K562 (cell line): ENCODE data around the gene ITK. TPM values are rescaled to one million over a fixed set of nuclear protein-coding genes. Genes with fewer than 3 reads are reported as not detected.

Experiments used
- BRCA1 ChIP-seq, 2 experiments: fragments of 450-650 bp in 1 of 2; sonication (generic) in 1 of 2; formaldehyde crosslinking in 1 of 2; IDR thresholded peaks; 2 replicates each; pipeline versions ENCODE4 v1.5.0 to v1.6.1; 2017 to 2020; ENCODE audit warnings: mild to moderate bottlenecking in 1 of 2, missing genetic modification reagents in 1 of 2
- CBX5 ChIP-seq: IDR thresholded peaks from 2 replicates; pipeline ENCODE4 v1.6.1; 2014; ENCODE audit warnings: low read depth, borderline replicate concordance
- CBX8 ChIP-seq: fragments of 200-600 bp; sonication (generic); IDR thresholded peaks from 2 replicates; pipeline ENCODE4 v1.6.1; 2012; ENCODE audit warnings: borderline replicate concordance, mixed run types, low read depth, mild to moderate bottlenecking, moderate library complexity, mixed read lengths, low read length, control low read depth, inconsistent platforms; ENCODE audit not compliant: poor library complexity, severe bottlenecking; ENCODE audit errors: extremely low read depth
- CREB5 ChIP-seq: fragments of 250-450 bp; sonication (Bioruptor Pico); IDR thresholded peaks from 2 replicates; pipeline ENCODE4 v1.5.0; 2020; ENCODE audit warnings: mild to moderate bottlenecking
- DMBX1 ChIP-seq: fragments of 250-450 bp; sonication (Bioruptor Pico); IDR thresholded peaks from 2 replicates; pipeline ENCODE4 v1.8.0; 2022; ENCODE audit warnings: inconsistent platforms, mild to moderate bottlenecking, moderate library complexity, borderline replicate concordance
- ELF2 ChIP-seq: fragments of 250-450 bp; sonication (Bioruptor Pico); IDR thresholded peaks from 2 replicates; pipeline ENCODE4 v1.5.0; 2021; ENCODE audit warnings: mild to moderate bottlenecking
- FOS ChIP-seq: IDR thresholded peaks from 3 replicates; pipeline ENCODE4 v1.6.1; 2011; ENCODE audit not compliant: insufficient read length; ENCODE audit errors: extremely low read depth
- FOXJ2 ChIP-seq: fragments of 200-800 bp; sonication (Bioruptor generic); IDR thresholded peaks from 2 replicates; pipeline ENCODE4 v1.6.1; 2016; ENCODE audit warnings: missing genetic modification characterization, missing compliant biosample characterization
- XRCC4 ChIP-seq: IDR thresholded peaks from one replicate; pipeline ENCODE4 v1.6.1; 2011; ENCODE audit not compliant: insufficient read depth, insufficient read length; ENCODE audit errors: extremely low read depth
- ZBTB11 ChIP-seq, 3 experiments: fragments of 200-800 bp in 1 of 3; fragments of 250-450 bp in 1 of 3; fragments of 450-650 bp in 1 of 3; sonication (Bioruptor Pico) in 1 of 3; sonication (Bioruptor generic) in 1 of 3; formaldehyde crosslinking in 1 of 3; IDR thresholded peaks; 2 replicates each; pipeline versions ENCODE4 v1.6.1 to v1.8.0; 2016 to 2022; ENCODE audit warnings: mild to moderate bottlenecking in 2 of 3, missing genetic modification characterization in 2 of 3, missing compliant biosample characterization in 1 of 3, moderate library complexity in 1 of 3
- ZBTB9 ChIP-seq: fragments of 450-650 bp; formaldehyde crosslinking; IDR thresholded peaks from 2 replicates; pipeline ENCODE4 v1.4.0; 2020; ENCODE audit warnings: mild to moderate bottlenecking, moderate library complexity
- ZFPM2 ChIP-seq: fragments of 250-450 bp; sonication (Bioruptor Pico); IDR thresholded peaks from 2 replicates; pipeline ENCODE4 v1.5.1; 2022; ENCODE audit warnings: mild to moderate bottlenecking
- ZNF668 ChIP-seq: fragments of 250-450 bp; sonication (Bioruptor Pico); IDR thresholded peaks from 2 replicates; pipeline ENCODE4 v1.8.0; 2022; ENCODE audit warnings: mild to moderate bottlenecking, inconsistent platforms
- polyA plus RNA-seq, 8 experiments: library from polyadenylated mRNA; depleted of rRNA in 4 of 8; stranded (reverse) in 5 of 8; unstranded in 3 of 8; fragments of >200 nt; fragmentation: Nextera tagmentation in 2 of 8; fragmentation: Illumina TruSeq in 1 of 8; extraction: Ambion mirVana in 2 of 8; extraction: Trizol in 1 of 8; gene quantifications; 2 replicates each; pipeline versions ENCODE4 v1.2.1 to v1.2.3, GENCODE V29; 2011 to 2014; ENCODE audit warnings: inconsistent platforms in 1 of 8, missing spikeins in 1 of 8
- total RNA-seq, 7 experiments: library from RNA; depleted of rRNA in 6 of 7; stranded (reverse); fragments of >200 nt in 6 of 7; fragmentation: Illumina TruSeq in 2 of 7; extraction: Trizol in 2 of 7; gene quantifications; 2 replicates each; pipeline versions ENCODE4 v1.2.1 to v1.2.3, GENCODE V29; 2011 to 2021; ENCODE audit warnings: low replicate concordance in 1 of 7
- TF ChIP-seq, protein P1 (sequence below): sonication (generic); formaldehyde crosslinking; IDR thresholded peaks from 2 replicates; pipeline ENCODE4 v1.4.0; 2020; ENCODE audit warnings: mild to moderate bottlenecking, missing genetic modification reagents
- TF ChIP-seq, protein P2 (sequence below): IDR thresholded peaks from 2 replicates; pipeline ENCODE4 v1.6.1; 2012; ENCODE audit warnings: low read depth, low read length, improper control_type of control experiment, borderline replicate concordance

The ITK gene
- total and polyA plus RNA-seq, 9 of the 15 experiments (the other 6 are each of a cell fraction or from before 2014, with no cell fraction given) = 0.04 to 0.75 TPM; not detected in 7

DNA sequence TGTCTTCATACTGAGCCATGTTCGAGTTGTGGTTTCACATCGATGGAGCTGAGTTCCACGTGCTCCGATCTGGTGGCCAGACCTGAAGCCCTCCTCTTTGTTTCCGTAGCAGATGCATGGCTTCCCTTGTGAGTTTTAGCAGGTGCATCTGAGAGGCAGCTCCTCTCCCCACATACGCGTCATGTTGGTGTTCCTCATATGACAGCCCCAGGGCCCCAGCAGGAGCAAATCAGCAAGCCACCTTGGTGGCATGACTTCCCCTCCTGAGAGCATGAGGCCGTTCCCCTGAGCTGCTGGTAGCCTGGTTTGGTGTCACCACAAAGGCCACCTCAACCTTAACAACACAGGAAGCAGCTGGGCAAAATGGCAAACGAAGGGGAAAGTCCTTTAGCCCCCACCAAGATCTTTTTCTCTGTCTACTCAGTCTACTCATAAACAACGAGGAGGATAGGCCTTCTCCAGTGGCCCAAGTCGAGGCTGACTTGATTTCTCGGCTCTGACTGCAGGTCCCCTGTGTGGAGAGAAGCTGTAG, 91.2 kb downstream of the ITK start (continued):
- TF ChIP-seq ZNF668 (no peak), ZBTB9 (CRISPR knock-in tag) (peak; percentile 84), BRCA1 (IDR thresholded peaks at IDR 0.05) (no peak), BRCA1 (CRISPR knock-in tag; IDR thresholded peaks at IDR 0.05) (no peak), CBX8 (no peak), ZFPM2 (0 out of 2 replicates have a peak, but pooled peaks have one; percentile 15), ELF2 (no peak), CBX5 (no peak), FOXJ2 (tag) (no peak), CREB5 (CRISPR knock-in tag) (peak; percentile 69; the same call in 1 of the 2 replicates), FOS (no peak), XRCC4 (no peak), ZBTB11 (CRISPR knock-in tag; IDR thresholded peaks at IDR 0.05) (no peak), DMBX1 (CRISPR knock-in tag) (peak; percentile 83; the same call in 1 of the 2 replicates)
- TF ChIP-seq, protein P1, sequence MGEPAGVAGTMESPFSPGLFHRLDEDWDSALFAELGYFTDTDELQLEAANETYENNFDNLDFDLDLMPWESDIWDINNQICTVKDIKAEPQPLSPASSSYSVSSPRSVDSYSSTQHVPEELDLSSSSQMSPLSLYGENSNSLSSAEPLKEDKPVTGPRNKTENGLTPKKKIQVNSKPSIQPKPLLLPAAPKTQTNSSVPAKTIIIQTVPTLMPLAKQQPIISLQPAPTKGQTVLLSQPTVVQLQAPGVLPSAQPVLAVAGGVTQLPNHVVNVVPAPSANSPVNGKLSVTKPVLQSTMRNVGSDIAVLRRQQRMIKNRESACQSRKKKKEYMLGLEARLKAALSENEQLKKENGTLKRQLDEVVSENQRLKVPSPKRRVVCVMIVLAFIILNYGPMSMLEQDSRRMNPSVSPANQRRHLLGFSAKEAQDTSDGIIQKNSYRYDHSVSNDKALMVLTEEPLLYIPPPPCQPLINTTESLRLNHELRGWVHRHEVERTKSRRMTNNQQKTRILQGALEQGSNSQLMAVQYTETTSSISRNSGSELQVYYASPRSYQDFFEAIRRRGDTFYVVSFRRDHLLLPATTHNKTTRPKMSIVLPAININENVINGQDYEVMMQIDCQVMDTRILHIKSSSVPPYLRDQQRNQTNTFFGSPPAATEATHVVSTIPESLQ = no peak
- TF ChIP-seq, protein P2, sequence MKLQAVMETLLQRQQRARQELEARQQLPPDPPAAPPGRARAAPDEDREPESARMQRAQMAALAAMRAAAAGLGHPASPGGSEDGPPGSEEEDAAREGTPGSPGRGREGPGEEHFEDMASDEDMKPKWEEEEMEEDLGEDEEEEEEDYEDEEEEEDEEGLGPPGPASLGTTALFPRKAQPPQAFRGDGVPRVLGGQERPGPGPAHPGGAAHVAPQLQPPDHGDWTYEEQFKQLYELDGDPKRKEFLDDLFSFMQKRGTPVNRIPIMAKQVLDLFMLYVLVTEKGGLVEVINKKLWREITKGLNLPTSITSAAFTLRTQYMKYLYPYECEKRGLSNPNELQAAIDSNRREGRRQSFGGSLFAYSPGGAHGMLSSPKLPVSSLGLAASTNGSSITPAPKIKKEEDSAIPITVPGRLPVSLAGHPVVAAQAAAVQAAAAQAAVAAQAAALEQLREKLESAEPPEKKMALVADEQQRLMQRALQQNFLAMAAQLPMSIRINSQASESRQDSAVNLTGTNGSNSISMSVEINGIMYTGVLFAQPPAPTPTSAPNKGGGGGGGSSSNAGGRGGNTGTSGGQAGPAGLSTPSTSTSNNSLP = no peak
